Mesendoderm (in vitro differentiated cells): ENCODE results near the gene ZRANB3.
A peak's percentile ranks its signal among the peaks of the same experiment; 100 is the strongest.

Experiments
- DNase-seq: peaks from one replicate; pipeline ENCODE4 v3.0.0; 2013
- H2AK5ac ChIP-seq: 2 replicates; pipeline ENCODE4 v1.6.1; 2013; ENCODE audit warnings: low read length, inconsistent platforms
- H2BK120ac ChIP-seq: 2 replicates; pipeline ENCODE4 v1.6.1; 2013; ENCODE audit warnings: low read depth, mild to moderate bottlenecking, low read length, moderate library complexity, mixed read lengths
- H2BK15ac ChIP-seq: replicated peaks from 2 replicates; pipeline ENCODE4 v1.6.1; 2013; ENCODE audit warnings: low read depth, mild to moderate bottlenecking, moderate library complexity
- H2BK5ac ChIP-seq: 2 replicates; pipeline ENCODE4 v1.6.1; 2013; ENCODE audit warnings: low read length, inconsistent platforms
- H3K18ac ChIP-seq: 2 replicates; pipeline ENCODE4 v1.6.1; 2013; ENCODE audit warnings: mild to moderate bottlenecking, low read length, mixed read lengths
- H3K23ac ChIP-seq: one replicate; pipeline ENCODE4 v1.6.1; 2013; ENCODE audit warnings: low read length
- H3K27ac ChIP-seq: 2 replicates; pipeline ENCODE4 v1.5.1; 2013; ENCODE audit warnings: low read depth, mild to moderate bottlenecking, inconsistent platforms, low read length, moderate library complexity
- H3K27me3 ChIP-seq: 2 replicates; pipeline ENCODE4 v1.6.1; 2013; ENCODE audit warnings: low read length, control low read depth, mild to moderate bottlenecking, inconsistent platforms; ENCODE audit not compliant: insufficient read depth, poor library complexity
- H3K36me3 ChIP-seq: 2 replicates; pipeline ENCODE4 v1.6.1; 2013; ENCODE audit warnings: low read length, inconsistent platforms; ENCODE audit not compliant: control insufficient read depth, insufficient read depth
- H3K4ac ChIP-seq: one replicate; pipeline ENCODE4 v1.6.1; 2013; ENCODE audit warnings: low read depth, mild to moderate bottlenecking, low read length, moderate library complexity
- H3K4me1 ChIP-seq: 2 replicates; pipeline ENCODE4 v1.6.1; 2013; ENCODE audit warnings: low read depth, low read length, inconsistent platforms; ENCODE audit not compliant: control insufficient read depth
- H3K4me2 ChIP-seq: 2 replicates; pipeline ENCODE4 v1.6.1; 2013; ENCODE audit warnings: low read length
- H3K4me3 ChIP-seq: 2 replicates; pipeline ENCODE4 v1.5.1; 2013; ENCODE audit warnings: mild to moderate bottlenecking, low read length
- H3K56ac ChIP-seq: one replicate; pipeline ENCODE4 v1.6.1; 2013; ENCODE audit warnings: low read length
- H3K79me1 ChIP-seq: 2 replicates; pipeline ENCODE4 v1.6.1; 2013; ENCODE audit warnings: low read length, inconsistent platforms
- H3K79me2 ChIP-seq: 2 replicates; pipeline ENCODE4 v1.6.1; 2013; ENCODE audit warnings: mild to moderate bottlenecking, low read length; ENCODE audit not compliant: control insufficient read depth, insufficient read depth
- H3K9ac ChIP-seq: 2 replicates; pipeline ENCODE4 v1.6.1; 2013; ENCODE audit warnings: low read length, inconsistent platforms
- H4K5ac ChIP-seq: one replicate; pipeline ENCODE4 v1.6.1; 2013; ENCODE audit warnings: low read length
- H4K8ac ChIP-seq: one replicate; pipeline ENCODE4 v1.6.1; 2013; ENCODE audit warnings: low read depth, mild to moderate bottlenecking, control low read depth, low read length, moderate library complexity
- WGBS: extraction: QIAGEN DNeasy Blood & Tissue Kit; methylation state at CpG from one replicate; pipeline ENCODE4 v1.1.7; 2013; ENCODE audit warnings: low lambda C conversion rate, missing lambda C conversion rate; ENCODE audit not compliant: insufficient coverage; ENCODE audit errors: extremely low coverage; 5-methylcytosine and 5-hydroxymethylcytosine counted together

The ZRANB3 gene

DNA sequence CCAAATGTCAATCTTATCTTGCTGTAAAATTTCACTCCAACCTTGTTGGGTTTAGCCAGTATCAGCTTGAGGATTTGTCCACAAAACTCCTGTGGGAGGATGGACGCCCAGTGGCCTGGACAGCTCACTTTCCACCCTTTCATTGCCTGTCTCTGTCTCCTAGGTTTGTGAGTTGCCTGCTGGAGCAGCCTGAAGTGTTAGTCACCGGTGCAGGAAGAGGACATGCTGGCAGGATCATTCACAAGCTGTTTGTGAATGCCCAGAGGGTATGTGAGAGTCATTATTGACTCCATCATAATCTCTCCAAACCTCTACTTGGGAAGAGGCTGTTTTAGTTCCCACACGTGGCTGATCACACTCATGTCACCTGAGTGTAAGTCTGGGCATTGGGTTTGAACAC, 366.6 kb downstream of the ZRANB3 start:
- Histone ChIP-seq H3K9ac (no peak overlapping the region), H2BK15ac (no peak overlapping the region), H3K56ac (no peak overlapping the region), H3K36me3 (peaks cover 5% of the 10 kb centered on the region), H2AK5ac (no peak overlapping the region), H3K4ac (no peak overlapping the region), H4K5ac (no peak overlapping the region), H2BK120ac (no peak overlapping the region), H3K18ac (no peak overlapping the region), H3K27me3 (no peaks in the 10 kb centered on the region), H3K23ac (no peak overlapping the region), H3K4me3 (no peak overlapping the region), H3K79me2 (no peaks in the 10 kb centered on the region), H3K79me1 (no peaks in the 10 kb centered on the region), H3K4me1 (no peaks in the 10 kb centered on the region), H3K4me2 (no peak overlapping the region), H3K27ac (no peak overlapping the region), H4K8ac (no peak overlapping the region), H2BK5ac (no peak overlapping the region)
- peak; percentile 66 for DNase-seq
- no CpG with 5 or more reads among the region's 3 CpGs for WGBS

DNA sequence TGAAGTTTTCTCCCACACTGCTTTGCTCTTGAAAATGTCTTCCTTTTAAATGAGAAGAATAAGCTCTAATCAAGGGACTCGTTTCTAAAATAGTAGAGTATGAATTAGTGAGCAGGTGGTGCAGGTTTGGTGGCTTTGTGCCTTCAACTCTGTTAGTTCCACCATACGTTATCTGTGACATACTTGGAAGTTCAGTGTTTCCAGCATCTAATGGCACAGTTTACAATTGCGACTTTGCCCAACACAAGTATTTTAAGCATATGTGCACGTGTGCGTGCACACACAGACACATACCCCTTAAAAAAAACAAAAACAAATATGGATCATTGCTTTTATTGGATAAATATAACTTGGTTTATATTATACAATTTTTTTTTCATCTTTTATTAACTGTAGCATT, 367.1 kb downstream of the ZRANB3 start:
- H3K9ac ChIP-seq, result no peak overlapping the region
- no peak overlapping the region for H4K8ac ChIP-seq
- H3K27ac ChIP-seq, result no peak overlapping the region
- H3K23ac ChIP-seq, result no peak overlapping the region
- H3K4me1 ChIP-seq, result no peaks in the 10 kb centered on the region
- H3K36me3 ChIP-seq, result peaks cover 6% of the 10 kb centered on the region
- no peak for DNase-seq
- no peak overlapping the region for H3K4me3 ChIP-seq
- no peak overlapping the region for H2AK5ac ChIP-seq
- H2BK5ac ChIP-seq, result no peak overlapping the region
- H3K56ac ChIP-seq, result no peak overlapping the region
- H3K18ac ChIP-seq, result no peak overlapping the region
- H3K4ac ChIP-seq, result no peak overlapping the region
- H2BK15ac ChIP-seq, result no peak overlapping the region
- no peaks in the 10 kb centered on the region for H3K27me3 ChIP-seq
- H3K4me2 ChIP-seq, result no peak overlapping the region
- H4K5ac ChIP-seq, result no peak overlapping the region
- WGBS, result no CpG with 5 or more reads among the region's 5 CpGs
- H3K79me2 ChIP-seq, result no peaks in the 10 kb centered on the region
- H2BK120ac ChIP-seq, result no peak overlapping the region
- H3K79me1 ChIP-seq, result no peaks in the 10 kb centered on the region

DNA sequence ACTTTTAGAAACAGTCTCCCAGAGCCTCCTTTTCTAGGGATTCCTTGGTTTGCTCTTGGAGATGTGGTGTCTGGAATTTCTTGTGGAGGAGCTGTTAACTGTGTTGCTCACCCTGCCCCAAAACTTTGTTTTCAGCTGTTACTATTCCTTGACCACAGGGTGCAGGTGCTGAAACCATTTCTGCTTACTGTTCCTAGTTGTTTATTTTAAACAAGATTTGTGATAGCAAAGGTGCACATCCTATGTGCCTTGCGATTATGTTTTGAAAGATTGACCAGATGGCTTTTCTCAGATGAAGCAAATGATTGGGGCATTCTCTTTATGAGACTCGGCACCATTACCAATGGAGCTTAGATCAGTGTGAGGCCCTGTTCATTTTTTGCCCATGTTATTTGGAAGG, 367.7 kb downstream of the ZRANB3 start:
- no peaks in the 10 kb centered on the region for H3K79me2 ChIP-seq
- no peak overlapping the region for H2BK120ac ChIP-seq
- no peaks in the 10 kb centered on the region for H3K79me1 ChIP-seq
- no peak overlapping the region for H3K56ac ChIP-seq
- H3K4me3 ChIP-seq, result no peak overlapping the region
- no peak overlapping the region for H4K5ac ChIP-seq
- H2BK15ac ChIP-seq, result no peak overlapping the region
- peaks cover 1% of the 10 kb centered on the region for H3K36me3 ChIP-seq
- no CpG with 5 or more reads among the region's 2 CpGs for WGBS
- no peak overlapping the region for H3K9ac ChIP-seq
- no peak overlapping the region for H3K4ac ChIP-seq
- H3K4me2 ChIP-seq, result no peak overlapping the region
- no peaks in the 10 kb centered on the region for H3K4me1 ChIP-seq
- no peak for DNase-seq
- no peak overlapping the region for H3K23ac ChIP-seq
- no peak overlapping the region for H3K18ac ChIP-seq
- H2BK5ac ChIP-seq, result no peak overlapping the region
- H3K27ac ChIP-seq, result no peak overlapping the region
- no peak overlapping the region for H2AK5ac ChIP-seq
- no peaks in the 10 kb centered on the region for H3K27me3 ChIP-seq
- no peak overlapping the region for H4K8ac ChIP-seq

DNA sequence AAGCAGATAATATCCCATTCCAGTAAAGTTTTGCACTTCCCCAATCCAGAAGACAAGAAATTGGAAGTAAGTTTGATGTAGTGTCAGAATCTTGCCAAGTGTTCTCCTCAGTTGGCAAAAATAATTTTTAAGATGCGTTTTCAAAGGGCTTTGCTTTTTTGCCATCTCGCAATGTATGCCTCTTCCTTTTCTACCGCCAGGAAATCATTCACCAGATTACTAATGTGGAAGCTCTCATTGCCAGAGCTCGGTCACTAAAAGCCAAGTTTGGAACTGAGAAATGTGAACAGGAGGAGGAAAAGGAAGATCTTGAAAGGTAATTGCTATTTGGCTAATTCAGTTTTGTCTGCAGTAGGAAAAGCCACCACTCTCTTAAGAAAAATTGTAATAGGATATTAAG, 368.2 kb downstream of the ZRANB3 start:
- H2AK5ac ChIP-seq, result no peak overlapping the region

GRCh38 chr2:135162377-135162776, 368.6 kb downstream of the ZRANB3 start:
- no peak overlapping the region for H3K23ac ChIP-seq
- H3K4ac ChIP-seq, result no peak overlapping the region
- no peak overlapping the region for H3K18ac ChIP-seq
- H2BK120ac ChIP-seq, result no peak overlapping the region
- H3K4me1 ChIP-seq, result no peaks in the 10 kb centered on the region
- no peak overlapping the region for H3K56ac ChIP-seq
- no CpG with 5 or more reads among the region's 5 CpGs for WGBS
- no peak overlapping the region for H2BK15ac ChIP-seq
- H3K4me3 ChIP-seq, result no peak overlapping the region
- H3K27ac ChIP-seq, result no peak overlapping the region
- H4K8ac ChIP-seq, result no peak overlapping the region
- H3K9ac ChIP-seq, result no peak overlapping the region
- no peak overlapping the region for H4K5ac ChIP-seq
- H3K27me3 ChIP-seq, result no peaks in the 10 kb centered on the region
- no peak overlapping the region for H3K4me2 ChIP-seq
- no peaks in the 10 kb centered on the region for H3K79me1 ChIP-seq
- H2BK5ac ChIP-seq, result no peak overlapping the region
- no peaks in the 10 kb centered on the region for H3K79me2 ChIP-seq
- H2AK5ac ChIP-seq, result no peak overlapping the region
- no peak for DNase-seq
- H3K36me3 ChIP-seq, result peaks cover 1% of the 10 kb centered on the region

More for the DNA sequence above, 368.2 kb downstream of the ZRANB3 start:
- Histone ChIP-seq H2BK120ac (no peak overlapping the region), H3K79me1 (no peaks in the 10 kb centered on the region), H3K4me2 (no peak overlapping the region), H2BK5ac (no peak overlapping the region), H3K4me3 (no peak overlapping the region), H3K18ac (no peak overlapping the region), H2BK15ac (no peak overlapping the region), H3K23ac (no peak overlapping the region), H3K56ac (no peak overlapping the region), H3K27ac (no peak overlapping the region), H3K4ac (no peak overlapping the region), H4K8ac (no peak overlapping the region), H3K79me2 (no peaks in the 10 kb centered on the region), H3K36me3 (peaks cover 1% of the 10 kb centered on the region), H3K9ac (no peak overlapping the region), H4K5ac (no peak overlapping the region), H3K27me3 (no peaks in the 10 kb centered on the region), H3K4me1 (no peaks in the 10 kb centered on the region)
- WGBS, result no CpG with 5 or more reads among the region's 4 CpGs
- DNase-seq, result no peak

GRCh38 chr2:135159191-135159590, 371.8 kb downstream of the ZRANB3 start:
- Histone ChIP-seq H2BK5ac (no peak overlapping the region), H3K4me1 (no peaks in the 10 kb centered on the region), H3K4ac (no peak overlapping the region), H4K8ac (no peak overlapping the region), H4K5ac (no peak overlapping the region), H3K4me2 (no peak overlapping the region), H3K23ac (no peak overlapping the region), H3K27me3 (no peaks in the 10 kb centered on the region), H3K79me1 (no peaks in the 10 kb centered on the region), H2BK120ac (no peak overlapping the region), H3K36me3 (peaks cover 4% of the 10 kb centered on the region), H3K4me3 (no peak overlapping the region), H3K18ac (no peak overlapping the region), H3K9ac (no peak overlapping the region), H2BK15ac (no peak overlapping the region), H3K56ac (no peak overlapping the region), H3K27ac (no peak overlapping the region), H3K79me2 (no peaks in the 10 kb centered on the region), H2AK5ac (no peak overlapping the region)
- DNase-seq, result no peak
- no CpG with 5 or more reads among the region's 2 CpGs for WGBS
